H9 (cell line): Measurements from ENCODE around the gene CAB39L. TPM values are rescaled to one million over a fixed set of nuclear protein-coding genes. Genes with fewer than 3 reads are reported as not detected.

Experiments used
- DNase-seq: peaks from one replicate; pipeline ENCODE4 v3.0.0-alpha.2; 2017
- H2AFZ ChIP-seq: one replicate; pipeline ENCODE4 v1.6.1; 2013; ENCODE audit warnings: mild to moderate bottlenecking, low read length, control low read depth, moderate library complexity
- H2AK5ac ChIP-seq: 2 replicates; pipeline ENCODE4 v1.6.1; 2013; ENCODE audit warnings: low read length, control low read depth, mixed read lengths; ENCODE audit not compliant: insufficient read length
- H2BK120ac ChIP-seq: one replicate; pipeline ENCODE4 v1.6.1; 2013; ENCODE audit warnings: low read depth, mild to moderate bottlenecking, low read length, control low read depth, inconsistent platforms; ENCODE audit not compliant: poor library complexity, severe bottlenecking
- H2BK12ac ChIP-seq: 2 replicates; pipeline ENCODE4 v1.6.1; 2013; ENCODE audit warnings: low read length, control low read depth, mixed read lengths, low read depth; ENCODE audit not compliant: insufficient read length
- H2BK15ac ChIP-seq: 2 replicates; pipeline ENCODE4 v1.6.1; 2013; ENCODE audit warnings: low read depth, low read length, control low read depth
- H2BK20ac ChIP-seq: one replicate; pipeline ENCODE4 v1.6.1; 2013; ENCODE audit warnings: low read depth, mild to moderate bottlenecking, low read length, control low read depth, inconsistent platforms; ENCODE audit not compliant: poor library complexity, severe bottlenecking
- H2BK5ac ChIP-seq: 2 replicates; pipeline ENCODE4 v1.6.1; 2013; ENCODE audit warnings: low read length, control low read depth, mixed read lengths; ENCODE audit not compliant: insufficient read length
- H3K14ac ChIP-seq: 2 replicates; pipeline ENCODE4 v1.6.1; 2013; ENCODE audit warnings: low read length, control low read depth; ENCODE audit not compliant: insufficient read depth
- H3K18ac ChIP-seq: 2 replicates; pipeline ENCODE4 v1.6.1; 2013; ENCODE audit warnings: low read depth, mild to moderate bottlenecking, mixed read lengths, low read length, control low read depth; ENCODE audit not compliant: insufficient read length
- H3K23ac ChIP-seq: 2 replicates; pipeline ENCODE4 v1.6.1; 2013; ENCODE audit warnings: low read length, control low read depth, mixed read lengths, low read depth; ENCODE audit not compliant: insufficient read length
- H3K23me2 ChIP-seq: 2 replicates; pipeline ENCODE4 v1.6.1; 2013; ENCODE audit warnings: low read depth, mild to moderate bottlenecking, mixed read lengths, low read length, control low read depth; ENCODE audit not compliant: insufficient read length, poor library complexity, severe bottlenecking
- H3K27ac ChIP-seq: 2 replicates; pipeline ENCODE4 v1.5.1; 2013; ENCODE audit warnings: low read length, control low read depth, mixed read lengths, low read depth; ENCODE audit not compliant: insufficient read length
- H3K27me3 ChIP-seq: 2 replicates; pipeline ENCODE4 v1.6.1; 2013; ENCODE audit warnings: low read length, control low read depth, inconsistent platforms; ENCODE audit not compliant: insufficient read depth
- H3K4ac ChIP-seq: 2 replicates; pipeline ENCODE4 v1.6.1; 2013; ENCODE audit warnings: low read depth, mild to moderate bottlenecking, control low read depth, inconsistent platforms, low read length, moderate library complexity
- H3K4me1 ChIP-seq: 2 replicates; pipeline ENCODE4 v1.6.1; 2013; ENCODE audit warnings: low read length, control low read depth, inconsistent platforms; ENCODE audit not compliant: insufficient read depth
- H3K4me2 ChIP-seq: 2 replicates; pipeline ENCODE4 v1.6.1; 2013; ENCODE audit warnings: low read length, control low read depth, mixed read lengths; ENCODE audit not compliant: insufficient read length, insufficient read depth
- H3K56ac ChIP-seq: 2 replicates; pipeline ENCODE4 v1.6.1; 2013; ENCODE audit warnings: low read depth, mild to moderate bottlenecking, mixed read lengths, low read length, control low read depth; ENCODE audit not compliant: insufficient read length
- H3K79me1 ChIP-seq: 2 replicates; pipeline ENCODE4 v1.6.1; 2013; ENCODE audit warnings: low read depth, mild to moderate bottlenecking, moderate library complexity, low read length, control low read depth, inconsistent platforms; ENCODE audit not compliant: insufficient read depth, poor library complexity, severe bottlenecking
- H3K79me2 ChIP-seq: 2 replicates; pipeline ENCODE4 v1.6.1; 2013; ENCODE audit warnings: low read length, control low read depth, inconsistent platforms; ENCODE audit not compliant: insufficient read depth
- H3K9ac ChIP-seq: 2 replicates; pipeline ENCODE4 v1.6.1; 2013; ENCODE audit warnings: low read length, control low read depth, mixed read lengths; ENCODE audit not compliant: insufficient read length; ENCODE audit errors: extremely low read depth
- H3K9me3 ChIP-seq: one replicate; pipeline ENCODE4 v1.6.1; 2013; ENCODE audit warnings: low read depth, low read length, inconsistent platforms; ENCODE audit not compliant: control insufficient read depth
- H3T11ph ChIP-seq: one replicate; pipeline ENCODE4 v1.6.1; 2013; ENCODE audit warnings: mild to moderate bottlenecking, low read length, control low read depth, inconsistent platforms
- H4K20me1 ChIP-seq: one replicate; pipeline ENCODE4 v1.6.1; 2013; ENCODE audit not compliant: control insufficient read depth, insufficient read length, insufficient read depth
- H4K5ac ChIP-seq: 2 replicates; pipeline ENCODE4 v1.6.1; 2013; ENCODE audit warnings: low read depth, mild to moderate bottlenecking, mixed read lengths, low read length, control low read depth; ENCODE audit not compliant: insufficient read length
- H4K8ac ChIP-seq: replicated peaks from 2 replicates; pipeline ENCODE4 v1.6.1; 2013; ENCODE audit warnings: low read length, control low read depth, mixed read lengths, low read depth; ENCODE audit not compliant: insufficient read length
- H4K91ac ChIP-seq: 2 replicates; pipeline ENCODE4 v1.6.1; 2013; ENCODE audit warnings: low read depth, mild to moderate bottlenecking, moderate library complexity, mixed read lengths, low read length, control low read depth; ENCODE audit not compliant: insufficient read length
- H3K27ac Mint-ChIP-seq, 3 experiments: 2 replicates in 2 of 3; 3 replicates in 1 of 3; pipeline ENCODE4 v1.8.0; 2020 to 2021; ENCODE audit warnings: mixed read lengths in 3 of 3, mild to moderate bottlenecking in 1 of 3, moderate library complexity in 1 of 3
- H3K27me3 Mint-ChIP-seq: 2 replicates; pipeline ENCODE4 v1.8.0; 2021; ENCODE audit warnings: low read depth, mild to moderate bottlenecking, moderate library complexity, mixed read lengths
- H3K36me3 Mint-ChIP-seq, 3 experiments: 2 replicates in 2 of 3; 3 replicates in 1 of 3; pipeline ENCODE4 v1.8.0; 2020 to 2021; ENCODE audit warnings: low read depth in 3 of 3, mixed read lengths in 3 of 3; ENCODE audit not compliant: insufficient read depth in 1 of 3
- H3K4me1 Mint-ChIP-seq, 2 experiments: 2 replicates each; pipeline ENCODE4 v1.8.0; 2020; ENCODE audit warnings: mixed read lengths in 2 of 2
- H3K4me3 Mint-ChIP-seq, 2 experiments: 2 replicates in 1 of 2; 3 replicates in 1 of 2; pipeline ENCODE4 v1.8.0; 2020 to 2021; ENCODE audit warnings: mild to moderate bottlenecking in 2 of 2, mixed read lengths in 2 of 2, moderate library complexity in 1 of 2
- H3K9me3 Mint-ChIP-seq, 2 experiments: 2 replicates in 1 of 2; 3 replicates in 1 of 2; pipeline ENCODE4 v1.8.0; 2020; ENCODE audit warnings: mild to moderate bottlenecking in 2 of 2, mixed read lengths in 2 of 2, moderate library complexity in 1 of 2
- CTCF ChIP-seq: fragments of 200-600 bp; sonication (generic); conservative IDR thresholded peaks from 3 replicates; pipeline ENCODE4 v1.8.0; 2021; ENCODE audit warnings: antibody characterized with exemption, mild to moderate bottlenecking
- WGBS: extraction: QIAGEN DNeasy Blood & Tissue Kit; methylation state at CpG from one replicate; pipeline ENCODE4 v1.1.7; 2013; ENCODE audit warnings: missing lambda C conversion rate, low lambda C conversion rate, mixed read lengths; ENCODE audit not compliant: insufficient read length; ENCODE audit errors: extremely low coverage; 5-methylcytosine and 5-hydroxymethylcytosine counted together
- total RNA-seq: library from RNA; stranded (reverse); gene quantifications from 2 replicates; pipeline ENCODE4 v1.2.1, GENCODE V29; 2021

Gene CAB39L
- total RNA-seq, 1 experiment from 2014 or later = 6.0 TPM

- Histone ChIP-seq H3K27ac (no peak overlapping the region), H3K23me2 (no peaks in the 10 kb centered on the region), H2AK5ac (no peak overlapping the region), H3K14ac (no peak overlapping the region), H3K79me1 (no peaks in the 10 kb centered on the region), H3K4ac (no peak overlapping the region), H3K23ac (no peak overlapping the region), H4K8ac (no peak overlapping the region), H2BK20ac (no peak overlapping the region), H3K56ac (no peak overlapping the region), H3K18ac (no peak overlapping the region), H3K79me2 (no peaks in the 10 kb centered on the region), H2AFZ (no peak overlapping the region), H2BK12ac (no peak overlapping the region), H4K20me1 (no peaks in the 10 kb centered on the region), H3K4me1 (no peaks in the 10 kb centered on the region), H2BK5ac (no peak overlapping the region), H3T11ph (no peak overlapping the region), H4K91ac (no peak overlapping the region), H2BK15ac (no peak overlapping the region), H3K9me3 (no peaks in the 10 kb centered on the region), H3K4me2 (no peak overlapping the region), H2BK120ac (no peak overlapping the region), H3K27me3 (no peaks in the 10 kb centered on the region), H4K5ac (no peak overlapping the region), H3K9ac (no peak overlapping the region)
- no peak for TF ChIP-seq CTCF
- Mint-ChIP-seq H3K36me3 (no peaks in the 10 kb centered on the region), H3K27me3 (no peaks in the 10 kb centered on the region), H3K4me3 (no peak overlapping the region; a peak in 1 of 5 replicates), H3K27ac (no peak overlapping the region), H3K9me3 (no peaks in the 10 kb centered on the region), H3K4me1 (peaks cover 10 to 31% of the 10 kb centered on the region in 2 experiments)
- WGBS = no CpG with 5 or more reads among the region's 25 CpGs
- DNase-seq = no peak
Measured at GRCh38 chr13:49304763-49305700, 138.8 kb downstream of the CAB39L start.
